SK-N-SH (cell line): ENCODE measurements around the gene FCER1G. TPM values are rescaled to one million over a fixed set of nuclear protein-coding genes. Genes with fewer than 3 reads are reported as not detected.

Source experiments
- CTCF ChIA-PET: fragments of 300-600, 350-600 bp; formaldehyde crosslinking; extraction: SDS; loops from one replicate; lab custom pipeline; 2021; lab: Yijun Ruan, JAX
- POLR2A ChIA-PET: fragments of 350-600 bp; sonication (Branson Sonifier 250); formaldehyde crosslinking; extraction: SDS; loops from one replicate; lab custom pipeline; 2020; ENCODE audit warnings: antibody characterized with exemption, inconsistent platforms; lab: Yijun Ruan, JAX
- DNase-seq: peaks from one replicate; pipeline ENCODE4 v3.0.0; 2012
- H2AFZ ChIP-seq: fragments of 200-600 bp; sonication (generic); 2 replicates; pipeline ENCODE4 v1.8.1; 2016; ENCODE audit warnings: antibody characterized with exemption, mild to moderate bottlenecking, low read depth
- H3F3A ChIP-seq: fragments of 200-600 bp; sonication (generic); replicated peaks from 2 replicates; pipeline ENCODE3; 2016; ENCODE audit warnings: antibody characterized with exemption, mild to moderate bottlenecking; ENCODE audit not compliant: insufficient read depth
- H3K27ac ChIP-seq, 2 experiments: fragments of 200-500 bp in 1 of 2; fragments of 200-600 bp in 1 of 2; sonication (Bioruptor generic) in 1 of 2; sonication (generic), shearing (Covaris generic) in 1 of 2; 2 replicates each; pipeline versions ENCODE4 v1.5.1 to v1.6.1; 2014 to 2016; ENCODE audit warnings: low read depth in 2 of 2, inconsistent platforms in 1 of 2, low read length in 1 of 2, mild to moderate bottlenecking in 1 of 2, mixed read lengths in 1 of 2
- H3K27me3 ChIP-seq: fragments of 200-600 bp; sonication (generic), shearing (Covaris generic); 2 replicates; pipeline ENCODE4 v1.6.1; 2016; ENCODE audit warnings: mixed run types; ENCODE audit not compliant: insufficient read depth
- H3K36me3 ChIP-seq, 2 experiments: fragments of 200-500 bp in 1 of 2; fragments of 200-600 bp in 1 of 2; sonication (Bioruptor generic) in 1 of 2; sonication (generic) in 1 of 2; replicated peaks in 1 of 2; 2 replicates each; pipeline versions ENCODE3 to v1.5.1; 2014 to 2016; ENCODE audit warnings: low read length in 1 of 2, mild to moderate bottlenecking in 1 of 2; ENCODE audit not compliant: insufficient read depth in 2 of 2, control insufficient read depth in 1 of 2
- H3K4me1 ChIP-seq, 2 experiments: fragments of 200-500 bp in 1 of 2; fragments of 200-600 bp in 1 of 2; sonication (Bioruptor generic) in 1 of 2; sonication (generic), shearing (Covaris generic) in 1 of 2; 2 replicates each; pipeline versions ENCODE4 v1.5.1 to v1.6.1; 2014 to 2016; ENCODE audit warnings: low read depth in 1 of 2, low read length in 1 of 2, mixed run types in 1 of 2; ENCODE audit not compliant: insufficient read depth in 2 of 2, control insufficient read depth in 1 of 2
- H3K4me2 ChIP-seq: fragments of 200-600 bp; sonication (generic), shearing (Covaris generic); 2 replicates; pipeline ENCODE4 v1.6.1; 2017; ENCODE audit warnings: mixed run types
- H3K4me3 ChIP-seq, 2 experiments: fragments of 200-500 bp in 1 of 2; fragments of 200-600 bp in 1 of 2; sonication (Bioruptor generic) in 1 of 2; sonication (generic), shearing (Covaris generic) in 1 of 2; 2 replicates each; pipeline versions ENCODE4 v1.5.1 to v1.8.1; 2014 to 2016; ENCODE audit warnings: low read depth in 2 of 2, inconsistent platforms in 1 of 2, low read length in 1 of 2, mild to moderate bottlenecking in 1 of 2, mixed read lengths in 1 of 2, moderate library complexity in 1 of 2
- H3K79me2 ChIP-seq: fragments of 200-600 bp; sonication (generic); 2 replicates; pipeline ENCODE4 v1.8.1; 2017; ENCODE audit warnings: mild to moderate bottlenecking; ENCODE audit not compliant: insufficient read depth
- H3K9ac ChIP-seq: fragments of 200-600 bp; sonication (generic); 2 replicates; pipeline ENCODE4 v1.6.1; 2017; ENCODE audit warnings: mixed run types
- H3K9me2 ChIP-seq: fragments of 200-600 bp; sonication (generic); 2 replicates; pipeline ENCODE4 v1.6.1; 2017; ENCODE audit warnings: mixed run types
- H3K9me3 ChIP-seq: fragments of 200-600 bp; sonication (generic); 2 replicates; pipeline ENCODE4 v1.6.1; 2017; ENCODE audit warnings: mixed run types, mild to moderate bottlenecking, moderate library complexity
- H4K20me1 ChIP-seq: fragments of 200-600 bp; sonication (generic); 2 replicates; pipeline ENCODE4 v1.6.1; 2017; ENCODE audit warnings: mild to moderate bottlenecking, mixed run types; ENCODE audit not compliant: insufficient read depth
- CHD2 ChIP-seq: fragments of 150-350 bp; IDR thresholded peaks from 2 replicates; pipeline ENCODE4 v1.6.1; 2018; ENCODE audit warnings: low read length; ENCODE audit not compliant: partially characterized antibody
- ELF1 ChIP-seq: IDR thresholded peaks from 2 replicates; pipeline ENCODE4 v1.4.0; 2012
- EP300 ChIP-seq, 2 experiments: IDR thresholded peaks; 2 replicates each; pipeline versions ENCODE4 v1.4.0 to v1.6.1; 2012; ENCODE audit warnings: borderline replicate concordance in 1 of 2, low read depth in 1 of 2, low read length in 1 of 2
- EZH2phosphoT487 ChIP-seq: fragments of 200-600 bp; sonication (generic); IDR thresholded peaks from 2 replicates; pipeline ENCODE4 v1.6.1; 2017; ENCODE audit warnings: low read depth, mixed run types, mild to moderate bottlenecking, antibody characterized with exemption, moderate library complexity, borderline replicate concordance
- FOXJ3 ChIP-seq: sonication (generic); formaldehyde crosslinking; IDR thresholded peaks from 2 replicates; pipeline ENCODE4 v1.5.1; 2020; ENCODE audit warnings: mild to moderate bottlenecking, missing genetic modification reagents
- FOXM1 ChIP-seq: IDR thresholded peaks from 2 replicates; pipeline ENCODE4 v1.4.0; 2012; ENCODE audit warnings: low read depth, mild to moderate bottlenecking
- JUND ChIP-seq: IDR thresholded peaks from 2 replicates; pipeline ENCODE4 v1.4.0; 2012
- MEF2A ChIP-seq: IDR thresholded peaks from 2 replicates; pipeline ENCODE4 v1.4.0; 2012; ENCODE audit warnings: low read depth, borderline replicate concordance
- MXI1 ChIP-seq: IDR thresholded peaks from 2 replicates; pipeline ENCODE4 v1.6.1; 2012; ENCODE audit warnings: mild to moderate bottlenecking, low read depth, low read length, improper control_type of control experiment
- NFIC ChIP-seq: IDR thresholded peaks from 2 replicates; pipeline ENCODE4 v1.4.0; 2012; ENCODE audit warnings: borderline replicate concordance
- NRF1 ChIP-seq: IDR thresholded peaks from 2 replicates; pipeline ENCODE4 v1.6.1; 2012; ENCODE audit warnings: low read depth, mild to moderate bottlenecking, low read length
- POLR2AphosphoS5 ChIP-seq: IDR thresholded peaks from 2 replicates; pipeline ENCODE4 v1.6.1; 2012; ENCODE audit warnings: low read depth, low read length
- RAD21 ChIP-seq: IDR thresholded peaks from 2 replicates; pipeline ENCODE4 v1.6.1; 2012; ENCODE audit warnings: mild to moderate bottlenecking, low read length
- RCOR1 ChIP-seq: fragments of 150-350 bp; IDR thresholded peaks from 2 replicates; pipeline ENCODE4 v1.6.1; 2017; ENCODE audit warnings: antibody characterized with exemption, low read length
- RFX5 ChIP-seq: IDR thresholded peaks from 2 replicates; pipeline ENCODE4 v1.6.1; 2012; ENCODE audit warnings: mild to moderate bottlenecking, improper control_type of control experiment, low read length
- SIN3A ChIP-seq: IDR thresholded peaks from 2 replicates; pipeline ENCODE4 v1.6.1; 2012; ENCODE audit warnings: low read depth, mild to moderate bottlenecking, low read length, moderate library complexity, borderline replicate concordance
- SMC3 ChIP-seq: IDR thresholded peaks from 2 replicates; pipeline ENCODE4 v1.6.1; 2012; ENCODE audit warnings: low read depth, low read length, improper control_type of control experiment
- TAF1 ChIP-seq: IDR thresholded peaks from 2 replicates; pipeline ENCODE4 v1.6.1; 2012; ENCODE audit warnings: low read depth, mild to moderate bottlenecking, low read length, moderate library complexity, borderline replicate concordance
- TCF12 ChIP-seq: IDR thresholded peaks from 2 replicates; pipeline ENCODE4 v1.4.0; 2012
- TEAD4 ChIP-seq: IDR thresholded peaks from 2 replicates; pipeline ENCODE4 v1.4.0; 2012; ENCODE audit warnings: mild to moderate bottlenecking, borderline replicate concordance; ENCODE audit not compliant: insufficient read depth
- YY1 ChIP-seq: IDR thresholded peaks from 2 replicates; pipeline ENCODE4 v1.4.0; 2012; ENCODE audit warnings: low read depth, mild to moderate bottlenecking
- whole genome bisulfite sequencing: methylation state at CpG from one replicate; pipeline ENCODE4 v1.1.6; 2017; ENCODE audit warnings: low lambda C conversion rate; 5-methylcytosine and 5-hydroxymethylcytosine counted together
- polyA plus RNA-seq, 3 experiments: library from polyadenylated mRNA; depleted of rRNA; stranded (reverse); fragments of >200 nt; gene quantifications; 2 replicates each; pipeline ENCODE4 v1.2.3, GENCODE V29; 2012
- TF ChIP-seq, protein P1 (sequence below): IDR thresholded peaks from 2 replicates; pipeline ENCODE4 v1.4.0; 2012; ENCODE audit warnings: low read depth, borderline replicate concordance
- TF ChIP-seq, protein P2 (sequence below): fragments of 150-350 bp; IDR thresholded peaks from 2 replicates; pipeline ENCODE4 v1.6.1; 2017; ENCODE audit warnings: antibody characterized with exemption, low read length, low read depth, borderline replicate concordance
- TF ChIP-seq, protein P3 (sequence below): fragments of 200-600 bp; sonication (generic); IDR thresholded peaks from 2 replicates; pipeline ENCODE4 v1.6.1; 2017; ENCODE audit warnings: antibody characterized with exemption, mild to moderate bottlenecking, moderate library complexity
- TF ChIP-seq, protein P4 (sequence below): IDR thresholded peaks from 2 replicates; pipeline ENCODE4 v1.4.0; 2012; ENCODE audit warnings: low read depth, borderline replicate concordance
- TF ChIP-seq, protein P5 (sequence below): IDR thresholded peaks from 2 replicates; pipeline ENCODE4 v1.4.0; 2012; ENCODE audit warnings: low read depth

FCER1G gene
- polyA plus RNA-seq, 1 of the 3 experiments (the other 2 are of a cell fraction): 0.61 TPM

DNA sequence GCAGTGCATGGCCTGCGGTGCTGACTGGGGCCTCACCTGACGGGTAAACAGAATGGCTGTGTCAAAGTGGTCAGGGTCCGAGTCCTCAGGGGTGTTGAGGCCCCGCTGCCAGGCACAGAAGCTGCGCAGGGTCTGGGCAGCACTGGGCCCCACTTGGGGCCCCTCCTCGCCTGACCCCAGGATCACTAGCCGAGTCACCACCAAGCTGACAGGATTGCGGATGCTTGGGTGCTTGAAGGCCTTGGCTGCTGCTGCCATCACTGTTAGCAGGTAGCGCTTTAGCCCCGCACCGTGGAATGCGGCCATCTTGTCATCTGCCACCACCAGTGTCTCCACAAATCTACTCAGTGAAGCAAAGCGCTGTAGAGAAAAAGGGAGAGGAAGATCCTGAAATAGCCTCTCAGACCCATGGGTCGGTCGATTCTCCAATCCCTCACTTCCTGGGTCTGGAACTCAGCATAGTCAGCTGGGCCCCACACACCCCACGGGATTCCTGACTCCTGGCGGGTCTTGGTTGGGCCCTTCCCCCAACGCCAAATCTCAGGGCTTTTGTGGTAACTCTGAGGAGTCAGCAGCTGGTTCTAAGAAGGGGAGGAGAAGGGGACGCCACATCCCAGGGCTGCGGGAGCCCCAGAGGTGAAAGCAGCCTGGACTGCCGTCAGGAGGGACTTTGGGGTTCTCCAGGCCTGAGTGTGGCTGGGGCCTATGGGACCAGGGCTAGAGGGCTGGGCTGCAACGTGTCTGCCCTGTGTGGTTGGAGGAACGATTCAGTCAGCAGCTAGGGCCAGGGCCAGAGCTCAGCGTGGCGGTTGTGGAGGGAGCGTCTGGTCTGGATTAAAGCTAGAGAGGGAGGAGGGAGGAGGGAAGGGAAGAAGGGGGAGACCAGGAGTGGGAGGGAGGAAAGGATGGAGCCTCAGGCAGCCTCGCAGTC is 18.3 kb upstream of the FCER1G start:
- Histone ChIP-seq H3K9me2 (no peaks in the 10 kb centered on the region), H3K36me3 (peaks cover 0 to 9% of the 10 kb centered on the region in 2 experiments), H3K9me3 (no peaks in the 10 kb centered on the region), H3K79me2 (no peaks in the 10 kb centered on the region), H3K9ac (peak overlapping the region; percentile 66), H3K4me3 (peak overlapping the region; percentile 42 to 57), H4K20me1 (no peaks in the 10 kb centered on the region), H3K4me1 (peaks cover 28 to 75% of the 10 kb centered on the region in 2 experiments), H2AFZ (peak overlapping the region; percentile 94), H3K27me3 (no peaks in the 10 kb centered on the region), H3F3A (peaks cover 4% of the 10 kb centered on the region), H3K27ac (peak overlapping the region; percentile 84 to 99), H3K4me2 (peak overlapping the region; percentile 79)
- ChIA-PET CTCF (interaction anchor here (0.8 to 7.0 kb wide), 6 partner anchors 14 to 184 kb away, joined by 3 to 62 read pairs (median 4); partner anchors contain the start of gene TOMM40L), POLR2A (interaction anchor here (0.5 to 1.5 kb wide), 8 partner anchors 12 to 779 kb away, joined by 3 to 7 read pairs (median 4); partner anchors contain the start of genes PPOX, TOMM40L and UFC1)
- 43% methylated on average over 19 of the region's 27 CpGs for WGBS
- TF ChIP-seq TAF1 (peak; percentile 67), RAD21 (no peak), FOXM1 (no peak), JUND (no peak), RFX5 (no peak), TEAD4 (no peak), NRF1 (no peak), YY1 (no peak; the same call in 1 of the 2 replicates), CHD2 (peak; percentile 57), MXI1 (peak; percentile 92), SMC3 (0 out of 2 replicates have a peak, but pooled peaks have one; percentile 16), SIN3A (no peak), FOXJ3 (no peak), EP300 (IDR thresholded peaks at IDR 0.05; ENCODE audit: borderline replicate concordance in 1 of 2, low read depth in 1 of 2, low read length in 1 of 2) (0 out of 4 replicates have a peak, but pooled peaks of 1 of the 2 experiments have one; percentile 50), EZH2phosphoT487 (no peak), TCF12 (peak; percentile 77), MEF2A (no peak), NFIC (no peak), ELF1 (no peak), RCOR1 (0 out of 2 replicates have a peak, but pooled peaks have one; percentile 21), POLR2AphosphoS5 (peak; percentile 77)
- TF ChIP-seq, protein P1, sequence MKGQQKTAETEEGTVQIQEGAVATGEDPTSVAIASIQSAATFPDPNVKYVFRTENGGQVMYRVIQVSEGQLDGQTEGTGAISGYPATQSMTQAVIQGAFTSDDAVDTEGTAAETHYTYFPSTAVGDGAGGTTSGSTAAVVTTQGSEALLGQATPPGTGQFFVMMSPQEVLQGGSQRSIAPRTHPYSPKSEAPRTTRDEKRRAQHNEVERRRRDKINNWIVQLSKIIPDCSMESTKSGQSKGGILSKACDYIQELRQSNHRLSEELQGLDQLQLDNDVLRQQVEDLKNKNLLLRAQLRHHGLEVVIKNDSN: no peak
- TF ChIP-seq, protein P2, sequence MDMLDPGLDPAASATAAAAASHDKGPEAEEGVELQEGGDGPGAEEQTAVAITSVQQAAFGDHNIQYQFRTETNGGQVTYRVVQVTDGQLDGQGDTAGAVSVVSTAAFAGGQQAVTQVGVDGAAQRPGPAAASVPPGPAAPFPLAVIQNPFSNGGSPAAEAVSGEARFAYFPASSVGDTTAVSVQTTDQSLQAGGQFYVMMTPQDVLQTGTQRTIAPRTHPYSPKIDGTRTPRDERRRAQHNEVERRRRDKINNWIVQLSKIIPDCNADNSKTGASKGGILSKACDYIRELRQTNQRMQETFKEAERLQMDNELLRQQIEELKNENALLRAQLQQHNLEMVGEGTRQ: no peak
- TF ChIP-seq, protein P3, sequence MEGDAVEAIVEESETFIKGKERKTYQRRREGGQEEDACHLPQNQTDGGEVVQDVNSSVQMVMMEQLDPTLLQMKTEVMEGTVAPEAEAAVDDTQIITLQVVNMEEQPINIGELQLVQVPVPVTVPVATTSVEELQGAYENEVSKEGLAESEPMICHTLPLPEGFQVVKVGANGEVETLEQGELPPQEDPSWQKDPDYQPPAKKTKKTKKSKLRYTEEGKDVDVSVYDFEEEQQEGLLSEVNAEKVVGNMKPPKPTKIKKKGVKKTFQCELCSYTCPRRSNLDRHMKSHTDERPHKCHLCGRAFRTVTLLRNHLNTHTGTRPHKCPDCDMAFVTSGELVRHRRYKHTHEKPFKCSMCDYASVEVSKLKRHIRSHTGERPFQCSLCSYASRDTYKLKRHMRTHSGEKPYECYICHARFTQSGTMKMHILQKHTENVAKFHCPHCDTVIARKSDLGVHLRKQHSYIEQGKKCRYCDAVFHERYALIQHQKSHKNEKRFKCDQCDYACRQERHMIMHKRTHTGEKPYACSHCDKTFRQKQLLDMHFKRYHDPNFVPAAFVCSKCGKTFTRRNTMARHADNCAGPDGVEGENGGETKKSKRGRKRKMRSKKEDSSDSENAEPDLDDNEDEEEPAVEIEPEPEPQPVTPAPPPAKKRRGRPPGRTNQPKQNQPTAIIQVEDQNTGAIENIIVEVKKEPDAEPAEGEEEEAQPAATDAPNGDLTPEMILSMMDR: no peak
- TF ChIP-seq, protein P4, sequence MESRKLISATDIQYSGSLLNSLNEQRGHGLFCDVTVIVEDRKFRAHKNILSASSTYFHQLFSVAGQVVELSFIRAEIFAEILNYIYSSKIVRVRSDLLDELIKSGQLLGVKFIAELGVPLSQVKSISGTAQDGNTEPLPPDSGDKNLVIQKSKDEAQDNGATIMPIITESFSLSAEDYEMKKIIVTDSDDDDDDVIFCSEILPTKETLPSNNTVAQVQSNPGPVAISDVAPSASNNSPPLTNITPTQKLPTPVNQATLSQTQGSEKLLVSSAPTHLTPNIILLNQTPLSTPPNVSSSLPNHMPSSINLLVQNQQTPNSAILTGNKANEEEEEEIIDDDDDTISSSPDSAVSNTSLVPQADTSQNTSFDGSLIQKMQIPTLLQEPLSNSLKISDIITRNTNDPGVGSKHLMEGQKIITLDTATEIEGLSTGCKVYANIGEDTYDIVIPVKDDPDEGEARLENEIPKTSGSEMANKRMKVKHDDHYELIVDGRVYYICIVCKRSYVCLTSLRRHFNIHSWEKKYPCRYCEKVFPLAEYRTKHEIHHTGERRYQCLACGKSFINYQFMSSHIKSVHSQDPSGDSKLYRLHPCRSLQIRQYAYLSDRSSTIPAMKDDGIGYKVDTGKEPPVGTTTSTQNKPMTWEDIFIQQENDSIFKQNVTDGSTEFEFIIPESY: no peak
- TF ChIP-seq, protein P5, sequence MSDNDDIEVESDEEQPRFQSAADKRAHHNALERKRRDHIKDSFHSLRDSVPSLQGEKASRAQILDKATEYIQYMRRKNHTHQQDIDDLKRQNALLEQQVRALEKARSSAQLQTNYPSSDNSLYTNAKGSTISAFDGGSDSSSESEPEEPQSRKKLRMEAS: peak; percentile 77
- DNase-seq: peak; percentile 88
